ENCODE measurements around the gene CETN1.

The CETN1 gene

DNA sequence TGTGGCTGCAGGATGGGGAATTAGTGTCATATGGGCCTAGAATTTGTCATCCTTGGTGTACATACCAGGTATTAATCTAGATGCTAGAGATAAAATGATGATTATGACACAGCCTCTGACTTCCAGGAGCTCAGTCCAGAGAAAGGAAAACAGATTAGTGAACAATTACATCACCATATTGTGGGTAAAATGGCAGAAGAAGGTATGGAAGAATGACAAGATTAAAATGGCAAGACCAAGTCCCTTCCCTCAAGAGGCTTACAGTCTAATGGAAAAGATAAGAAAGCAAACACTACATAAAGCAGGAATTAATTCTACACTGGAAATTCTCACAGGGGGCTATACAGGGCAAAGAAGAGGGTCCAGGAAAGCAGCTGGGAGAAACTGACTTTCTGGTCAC lies 51.4 kb downstream of the CETN1 start:
- TF ChIP-seq, protein P1, sequence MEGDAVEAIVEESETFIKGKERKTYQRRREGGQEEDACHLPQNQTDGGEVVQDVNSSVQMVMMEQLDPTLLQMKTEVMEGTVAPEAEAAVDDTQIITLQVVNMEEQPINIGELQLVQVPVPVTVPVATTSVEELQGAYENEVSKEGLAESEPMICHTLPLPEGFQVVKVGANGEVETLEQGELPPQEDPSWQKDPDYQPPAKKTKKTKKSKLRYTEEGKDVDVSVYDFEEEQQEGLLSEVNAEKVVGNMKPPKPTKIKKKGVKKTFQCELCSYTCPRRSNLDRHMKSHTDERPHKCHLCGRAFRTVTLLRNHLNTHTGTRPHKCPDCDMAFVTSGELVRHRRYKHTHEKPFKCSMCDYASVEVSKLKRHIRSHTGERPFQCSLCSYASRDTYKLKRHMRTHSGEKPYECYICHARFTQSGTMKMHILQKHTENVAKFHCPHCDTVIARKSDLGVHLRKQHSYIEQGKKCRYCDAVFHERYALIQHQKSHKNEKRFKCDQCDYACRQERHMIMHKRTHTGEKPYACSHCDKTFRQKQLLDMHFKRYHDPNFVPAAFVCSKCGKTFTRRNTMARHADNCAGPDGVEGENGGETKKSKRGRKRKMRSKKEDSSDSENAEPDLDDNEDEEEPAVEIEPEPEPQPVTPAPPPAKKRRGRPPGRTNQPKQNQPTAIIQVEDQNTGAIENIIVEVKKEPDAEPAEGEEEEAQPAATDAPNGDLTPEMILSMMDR (conservative IDR thresholded peaks at IDR 0.05; ENCODE audit: low read depth, low read length) = no peak
- no peak for DNase-seq (ENCODE audit: low read depth)
- H3K4me3 ChIP-seq (ENCODE audit: low read length) = no peak overlapping the region

All from retinal pigment epithelial cell (primary cell).